HG03095 (cell line): Measurements from ENCODE around the gene SRPK1.

ENCODE experiments used
- ATAC-seq: cut with Tn5 transposase; IDR thresholded peaks from one replicate; pipeline ENCODE4 v1.9.1; 2021; ENCODE audit warnings: moderate library complexity; ENCODE audit not compliant: unreplicated experiment

SRPK1 gene

GRCh38 chr6:35786272-35786671, 134.6 kb downstream of the SRPK1 start:
- ATAC-seq, result no peak

GRCh38 chr6:35784200-35784599, 136.7 kb downstream of the SRPK1 start:
- no peak for ATAC-seq
